Cardiac fibroblast (primary cell): ENCODE results near the gene PNMA8A.

Source experiments
- DNase-seq, 2 donors: peaks; one replicate each; pipeline versions ENCODE4 v3.0.0 to v3.0.0-alpha.2; 2010; ENCODE audit warnings: low read depth in 2 of 2
- H3K4me3 ChIP-seq, 2 donors: replicated peaks in 1 of 2; 1 replicate in 1 of 2; 2 replicates in 1 of 2; pipeline ENCODE4 v1.5.1; 2011; ENCODE audit warnings: low read depth in 2 of 2, low read length in 2 of 2, mild to moderate bottlenecking in 2 of 2, moderate library complexity in 1 of 2
- TF ChIP-seq, protein P1 (sequence below): IDR thresholded peaks from one replicate; pipeline ENCODE4 v1.5.1; 2011; ENCODE audit warnings: low read depth, mild to moderate bottlenecking, low read length, inconsistent platforms

Gene PNMA8A, protein sequence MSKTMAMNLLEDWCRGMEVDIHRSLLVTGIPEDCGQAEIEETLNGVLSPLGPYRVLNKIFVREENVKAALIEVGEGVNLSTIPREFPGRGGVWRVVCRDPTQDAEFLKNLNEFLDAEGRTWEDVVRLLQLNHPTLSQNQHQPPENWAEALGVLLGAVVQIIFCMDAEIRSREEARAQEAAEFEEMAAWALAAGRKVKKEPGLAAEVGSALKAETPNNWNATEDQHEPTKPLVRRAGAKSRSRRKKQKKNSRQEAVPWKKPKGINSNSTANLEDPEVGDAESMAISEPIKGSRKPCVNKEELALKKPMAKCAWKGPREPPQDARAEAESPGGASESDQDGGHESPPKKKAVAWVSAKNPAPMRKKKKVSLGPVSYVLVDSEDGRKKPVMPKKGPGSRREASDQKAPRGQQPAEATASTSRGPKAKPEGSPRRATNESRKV

DNA sequence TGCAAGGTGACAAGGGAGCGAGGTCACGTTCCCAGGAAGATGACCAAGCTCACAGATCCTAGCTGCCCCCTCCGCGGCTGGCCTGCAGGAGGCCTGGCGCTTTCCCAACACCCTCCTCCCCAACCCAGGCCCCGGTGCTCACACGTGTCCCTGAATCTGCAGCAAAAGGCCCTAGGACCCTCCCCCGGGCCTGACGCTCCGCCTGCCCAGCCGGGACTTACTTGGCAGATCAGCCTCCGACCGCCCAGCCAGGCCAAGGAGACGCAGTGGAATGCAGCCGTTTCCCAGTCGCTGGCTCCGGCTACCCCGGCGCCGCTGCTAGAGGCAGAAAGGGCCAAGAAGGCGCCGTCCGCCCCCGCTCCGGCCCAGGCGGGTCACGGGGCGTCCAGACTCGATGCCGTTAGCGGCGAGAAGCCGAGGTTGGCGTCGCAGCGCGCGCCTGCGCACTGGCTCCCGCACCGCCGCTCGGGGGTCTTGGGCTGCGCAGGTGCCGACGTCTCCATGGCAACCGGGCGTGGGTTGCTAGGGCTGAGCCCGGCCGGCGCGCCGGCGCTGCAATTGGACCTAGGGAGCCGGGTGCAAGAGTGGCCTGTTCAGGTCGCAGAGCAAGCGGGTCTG, at the start of gene PNMA8A:
Gene PNMA8A, minus strand, starts transcription at position 448 of the 618 bp plus-strand sequence. CDS start 528 bp downstream, outside the sequence.
- peak; percentile 74 to 94 for DNase-seq
- TF ChIP-seq, protein P1, sequence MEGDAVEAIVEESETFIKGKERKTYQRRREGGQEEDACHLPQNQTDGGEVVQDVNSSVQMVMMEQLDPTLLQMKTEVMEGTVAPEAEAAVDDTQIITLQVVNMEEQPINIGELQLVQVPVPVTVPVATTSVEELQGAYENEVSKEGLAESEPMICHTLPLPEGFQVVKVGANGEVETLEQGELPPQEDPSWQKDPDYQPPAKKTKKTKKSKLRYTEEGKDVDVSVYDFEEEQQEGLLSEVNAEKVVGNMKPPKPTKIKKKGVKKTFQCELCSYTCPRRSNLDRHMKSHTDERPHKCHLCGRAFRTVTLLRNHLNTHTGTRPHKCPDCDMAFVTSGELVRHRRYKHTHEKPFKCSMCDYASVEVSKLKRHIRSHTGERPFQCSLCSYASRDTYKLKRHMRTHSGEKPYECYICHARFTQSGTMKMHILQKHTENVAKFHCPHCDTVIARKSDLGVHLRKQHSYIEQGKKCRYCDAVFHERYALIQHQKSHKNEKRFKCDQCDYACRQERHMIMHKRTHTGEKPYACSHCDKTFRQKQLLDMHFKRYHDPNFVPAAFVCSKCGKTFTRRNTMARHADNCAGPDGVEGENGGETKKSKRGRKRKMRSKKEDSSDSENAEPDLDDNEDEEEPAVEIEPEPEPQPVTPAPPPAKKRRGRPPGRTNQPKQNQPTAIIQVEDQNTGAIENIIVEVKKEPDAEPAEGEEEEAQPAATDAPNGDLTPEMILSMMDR, result no peak
- peak within 1 kb of the TSS; percentile 40 to 46 for H3K4me3 ChIP-seq

DNA sequence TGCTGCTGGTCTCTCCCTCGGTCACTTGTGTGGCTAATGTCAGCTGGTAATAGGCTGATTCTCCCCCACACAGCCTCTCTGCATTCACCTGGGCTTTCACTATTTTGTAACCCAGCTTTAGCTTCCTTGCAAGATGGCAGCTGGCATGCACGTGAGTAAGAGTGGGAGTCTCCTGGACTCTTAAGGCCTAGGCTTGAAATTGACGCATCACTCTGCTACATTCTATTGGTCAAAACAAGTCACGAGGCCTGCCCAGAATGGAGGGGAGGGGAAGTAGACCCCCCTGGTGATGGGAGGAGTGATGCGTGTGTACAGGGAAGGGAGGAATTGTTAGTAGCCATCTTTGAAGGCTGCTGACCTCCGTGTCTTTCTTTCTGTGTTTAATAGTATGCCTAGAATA, 49.3 kb upstream of the PNMA8A start:
- H3K4me3 ChIP-seq, result no peak overlapping the region
- TF ChIP-seq, protein P1, result no peak
- DNase-seq, result no peak

- DNase-seq, result no peak
- H3K4me3 ChIP-seq, result no peak overlapping the region
- TF ChIP-seq, protein P1, result no peak
These were observed 46.1 kb upstream of the PNMA8A start for GRCh38 chr19:46517471-46517870.

DNA sequence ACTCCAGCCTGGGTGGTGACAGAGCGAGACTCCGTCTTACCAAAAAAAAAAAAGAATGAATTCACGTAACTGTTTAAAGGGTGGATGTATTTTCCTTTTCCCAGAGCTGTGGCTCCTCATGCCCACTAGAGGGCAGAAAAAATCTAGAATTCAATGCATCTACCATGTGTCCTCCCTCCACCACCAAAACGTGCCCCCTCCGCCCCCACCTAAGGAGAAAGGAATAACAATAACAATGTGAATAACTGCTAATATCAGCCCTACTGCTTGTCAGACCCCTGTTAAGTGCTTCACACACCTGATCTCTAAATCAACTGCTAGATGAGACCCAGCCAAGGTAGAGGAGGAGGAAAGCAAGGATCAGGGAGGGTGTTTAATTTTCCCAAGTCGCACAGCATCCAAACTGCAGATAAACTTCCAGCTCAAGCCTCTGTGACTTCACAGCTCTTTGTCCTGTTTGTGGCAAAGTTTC, 44.6 kb upstream of the PNMA8A start:
- no peak overlapping the region for H3K4me3 ChIP-seq
- TF ChIP-seq, protein P1, result peak; percentile 71
- DNase-seq, result peak; percentile 60 to 61

DNA sequence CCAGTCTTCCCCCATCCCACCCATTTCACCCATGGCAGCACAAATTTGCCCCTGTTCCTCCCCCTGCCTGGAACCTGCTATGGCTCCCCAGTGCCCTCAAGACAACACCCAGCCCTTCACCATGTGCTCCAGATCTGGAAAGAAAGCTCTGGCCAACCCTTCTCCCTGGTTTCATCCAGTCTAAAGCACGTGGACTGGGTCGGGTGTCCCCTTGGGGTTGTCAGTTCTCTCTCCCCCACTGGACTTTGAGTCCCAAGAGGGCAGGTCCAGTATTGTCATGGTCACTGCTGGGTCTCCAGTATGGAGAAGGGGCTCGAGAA, 43.9 kb upstream of the PNMA8A start:
- TF ChIP-seq, protein P1, result no peak
- no peak overlapping the region for H3K4me3 ChIP-seq
- no peak for DNase-seq

DNA sequence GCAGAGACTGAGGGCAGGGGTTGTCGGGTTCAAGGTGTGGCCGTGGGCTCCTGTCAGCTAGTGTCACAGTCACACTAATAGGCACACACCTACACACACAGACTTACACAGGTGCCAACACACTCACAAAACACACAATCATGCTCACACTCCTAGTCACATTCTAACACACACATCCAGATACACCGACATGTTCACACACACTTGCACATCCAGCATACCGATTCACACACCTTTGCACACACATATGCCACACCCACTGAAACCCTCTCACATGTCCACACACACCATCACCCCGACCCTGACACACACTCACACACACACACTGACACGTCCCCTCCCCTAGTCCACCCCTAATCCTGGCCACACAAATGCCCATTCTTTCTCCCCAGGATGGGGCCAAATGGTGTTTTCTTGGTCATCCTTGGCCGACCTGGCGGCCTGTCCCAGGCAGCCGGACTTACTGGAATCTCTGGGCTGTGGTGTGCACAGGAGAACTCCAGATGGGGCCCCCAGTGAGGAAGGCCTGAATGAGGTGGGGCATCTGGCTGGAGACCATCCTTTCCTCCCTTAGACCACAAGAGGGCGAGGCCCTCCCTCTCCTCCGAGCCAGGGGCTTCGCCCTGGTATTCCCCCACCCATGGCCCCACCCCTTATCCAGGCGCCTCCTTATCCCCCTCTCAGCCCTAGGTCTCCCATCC, 43.4 kb upstream of the PNMA8A start:
- TF ChIP-seq, protein P1, result no peak
- no peak for DNase-seq
- no peak overlapping the region for H3K4me3 ChIP-seq
